Myometrial cell (primary cell): ENCODE results near the gene CTH. TPM values are rescaled to one million over a fixed set of nuclear protein-coding genes. Genes with fewer than 3 reads are reported as not detected.

ENCODE experiments used
- total RNA-seq: library from RNA; depleted of rRNA; stranded (reverse); fragments of >200 nt; gene quantifications from 2 replicates; pipeline ENCODE4 v1.2.3, GENCODE V29; 2015

CTH gene
- total RNA-seq = 7.6 and 11.8 TPM in 2 replicates

GRCh38 chr1:70410604-70411359 lies at the start of gene CTH:
Gene CTH, plus strand, starts transcription at chr1:70411268. Its CDS starts 148 bp downstream, at chr1:70411416.

Other genes starting within 250 kb of the CTH start
- gene LRRC40, start 205.7 kb upstream of the CTH start, total RNA-seq = 13.5 and 13.8 TPM in 2 replicates
- gene SRSF11, start 189.9 kb upstream of the CTH start, total RNA-seq = 41.5 and 56.5 TPM in 2 replicates
- gene ANKRD13C, start 56.5 kb upstream of the CTH start, total RNA-seq = 15.6 and 21.6 TPM in 2 replicates